Fibroblast of pulmonary artery (primary cell): ENCODE results near the gene TRAFD1.

Experiments
- DNase-seq: peaks from one replicate; pipeline ENCODE4 v3.0.0-alpha.2; 2010; ENCODE audit warnings: low read depth
- H3K4me3 ChIP-seq: replicated peaks from 2 replicates; pipeline ENCODE4 v1.5.1; 2011; ENCODE audit warnings: low read depth, mild to moderate bottlenecking, control low read depth, low read length, moderate library complexity
- TF ChIP-seq, protein P1 (sequence below): IDR thresholded peaks from 2 replicates; pipeline ENCODE4 v1.5.1; 2011; ENCODE audit warnings: mild to moderate bottlenecking, control low read depth, low read length, inconsistent platforms; ENCODE audit errors: missing control alignments

TRAFD1 gene

DNA sequence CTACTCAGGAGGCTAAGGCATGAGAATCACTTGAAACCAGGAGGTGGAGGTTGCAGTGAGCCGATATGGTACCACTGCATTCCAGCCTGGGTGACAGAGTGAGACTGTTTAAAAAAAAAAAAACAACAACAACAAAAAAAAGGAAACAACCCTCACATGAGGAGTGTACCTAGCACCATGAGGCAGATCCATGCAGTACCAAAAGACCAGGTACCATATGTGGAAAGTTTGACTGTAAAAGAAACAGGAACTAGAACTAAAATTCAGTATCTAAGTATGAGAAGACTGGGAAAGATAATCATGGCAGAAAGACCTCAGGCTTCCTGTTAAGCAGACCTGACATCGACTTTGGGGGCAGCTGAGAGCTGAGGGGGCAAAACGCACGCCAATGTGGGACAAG, 55.1 kb downstream of the TRAFD1 start:
- no peak overlapping the region for H3K4me3 ChIP-seq
- no peak for DNase-seq
- TF ChIP-seq, protein P1, sequence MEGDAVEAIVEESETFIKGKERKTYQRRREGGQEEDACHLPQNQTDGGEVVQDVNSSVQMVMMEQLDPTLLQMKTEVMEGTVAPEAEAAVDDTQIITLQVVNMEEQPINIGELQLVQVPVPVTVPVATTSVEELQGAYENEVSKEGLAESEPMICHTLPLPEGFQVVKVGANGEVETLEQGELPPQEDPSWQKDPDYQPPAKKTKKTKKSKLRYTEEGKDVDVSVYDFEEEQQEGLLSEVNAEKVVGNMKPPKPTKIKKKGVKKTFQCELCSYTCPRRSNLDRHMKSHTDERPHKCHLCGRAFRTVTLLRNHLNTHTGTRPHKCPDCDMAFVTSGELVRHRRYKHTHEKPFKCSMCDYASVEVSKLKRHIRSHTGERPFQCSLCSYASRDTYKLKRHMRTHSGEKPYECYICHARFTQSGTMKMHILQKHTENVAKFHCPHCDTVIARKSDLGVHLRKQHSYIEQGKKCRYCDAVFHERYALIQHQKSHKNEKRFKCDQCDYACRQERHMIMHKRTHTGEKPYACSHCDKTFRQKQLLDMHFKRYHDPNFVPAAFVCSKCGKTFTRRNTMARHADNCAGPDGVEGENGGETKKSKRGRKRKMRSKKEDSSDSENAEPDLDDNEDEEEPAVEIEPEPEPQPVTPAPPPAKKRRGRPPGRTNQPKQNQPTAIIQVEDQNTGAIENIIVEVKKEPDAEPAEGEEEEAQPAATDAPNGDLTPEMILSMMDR, result no peak

DNA sequence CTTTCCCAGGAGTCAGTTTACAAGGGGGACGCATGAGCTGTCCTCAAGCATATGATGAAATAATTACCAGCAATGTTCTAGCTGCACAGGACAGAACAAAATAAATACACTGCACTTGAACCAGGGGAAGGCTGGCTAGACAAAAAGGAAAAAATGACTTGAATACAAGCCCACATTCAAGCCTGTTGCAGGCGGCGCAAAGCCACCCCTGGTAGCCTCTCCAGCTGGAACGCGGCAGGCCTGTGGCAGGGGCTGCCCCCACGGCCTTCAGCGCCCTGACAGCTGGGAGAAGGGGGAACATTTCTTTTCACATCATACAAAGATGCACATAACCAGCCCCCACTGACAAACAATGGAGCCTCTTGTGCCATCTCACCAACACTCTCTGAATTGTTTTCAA, 57.1 kb downstream of the TRAFD1 start:
- TF ChIP-seq, protein P1, result no peak
- peak; percentile 75 for DNase-seq
- no peak overlapping the region for H3K4me3 ChIP-seq

DNA sequence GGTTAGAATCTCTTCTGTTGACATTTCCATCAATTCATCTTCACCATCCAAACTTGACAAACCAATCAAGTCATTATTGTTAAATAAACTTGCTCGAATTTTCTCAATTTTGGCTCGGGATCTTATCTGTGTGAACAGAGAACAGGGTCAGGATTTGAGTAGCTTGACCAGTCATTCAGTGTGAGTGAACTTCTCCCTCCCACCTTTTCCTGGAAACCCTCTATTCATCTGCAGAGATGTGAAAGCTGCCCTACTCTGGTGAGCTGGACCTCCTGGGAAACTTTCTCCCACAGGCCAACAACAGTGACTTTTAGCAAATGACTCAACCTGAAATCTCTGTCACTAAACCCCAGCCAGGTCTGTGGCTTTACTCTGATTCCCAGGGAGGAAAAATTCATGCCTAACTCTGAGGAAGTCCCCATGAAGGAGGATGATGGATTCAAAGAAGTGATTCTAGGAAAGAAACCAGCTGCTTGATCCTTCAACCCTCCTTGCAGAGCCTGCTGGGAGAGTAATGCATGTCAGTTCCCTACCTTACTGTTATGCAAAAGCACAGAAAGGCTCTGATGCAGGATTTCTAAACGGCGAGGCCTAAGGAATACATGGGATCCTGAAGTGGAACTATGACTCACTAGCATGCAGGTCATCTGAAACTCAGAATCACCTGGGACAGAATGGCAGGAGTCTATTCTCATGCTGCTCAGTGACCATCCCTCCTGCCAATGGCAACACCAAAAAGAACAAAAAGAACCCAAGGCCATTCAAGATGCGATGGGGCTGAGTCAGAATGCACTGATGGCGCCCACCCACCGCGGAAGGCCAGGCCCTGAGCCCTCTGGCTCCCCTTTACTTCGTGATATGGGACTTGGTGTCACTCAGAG, 58.0 kb downstream of the TRAFD1 start:
- TF ChIP-seq, protein P1, result no peak
- H3K4me3 ChIP-seq, result no peak overlapping the region
- peak; percentile 76 for DNase-seq

DNA sequence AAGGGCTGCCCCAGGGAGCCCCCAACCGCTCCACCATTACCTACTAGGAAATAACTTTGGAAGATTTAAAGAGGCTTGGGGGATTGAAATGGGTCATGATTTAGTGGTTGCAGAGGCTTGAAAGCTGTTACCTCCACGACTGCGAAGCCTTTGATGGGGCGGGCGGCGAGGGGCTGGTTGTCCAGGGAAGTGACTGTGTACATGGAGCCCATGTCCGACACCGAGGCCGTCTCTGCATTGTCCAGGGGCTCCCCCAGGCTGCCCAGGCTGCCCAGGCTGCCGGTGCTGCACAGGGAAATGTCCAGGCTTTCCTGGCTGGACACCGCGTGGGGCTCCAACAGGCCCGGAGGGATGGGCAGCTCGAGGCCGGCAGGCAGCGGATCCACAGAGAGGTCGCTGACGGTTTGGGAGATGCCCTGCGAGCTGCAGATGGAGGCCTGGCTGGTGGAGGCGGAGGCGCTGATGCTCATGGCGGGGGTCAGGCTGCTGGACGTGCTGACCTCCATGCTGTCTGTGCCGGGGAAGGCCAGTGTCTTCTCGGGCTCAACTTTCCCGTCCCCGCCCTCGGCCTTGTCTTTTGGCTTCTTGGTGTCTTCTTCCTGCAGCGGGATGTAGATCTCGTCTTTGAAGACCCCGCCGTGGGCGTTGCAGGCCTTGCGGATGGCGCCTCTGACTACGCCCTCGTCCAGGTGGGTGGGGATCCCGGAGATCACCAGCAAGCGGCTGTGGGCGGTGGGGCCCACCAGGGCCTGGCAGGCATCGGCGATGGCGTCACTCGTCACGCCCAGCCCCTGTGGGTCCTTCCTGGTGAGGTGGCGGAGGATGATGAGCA, 58.9 kb downstream of the TRAFD1 start:
- no peak for DNase-seq
- TF ChIP-seq, protein P1, result no peak
- H3K4me3 ChIP-seq, result no peak overlapping the region

GRCh38 chr12:112185093-112185923, 59.9 kb downstream of the TRAFD1 start:
- TF ChIP-seq, protein P1, result no peak
- DNase-seq, result no peak
- no peak overlapping the region for H3K4me3 ChIP-seq

DNA sequence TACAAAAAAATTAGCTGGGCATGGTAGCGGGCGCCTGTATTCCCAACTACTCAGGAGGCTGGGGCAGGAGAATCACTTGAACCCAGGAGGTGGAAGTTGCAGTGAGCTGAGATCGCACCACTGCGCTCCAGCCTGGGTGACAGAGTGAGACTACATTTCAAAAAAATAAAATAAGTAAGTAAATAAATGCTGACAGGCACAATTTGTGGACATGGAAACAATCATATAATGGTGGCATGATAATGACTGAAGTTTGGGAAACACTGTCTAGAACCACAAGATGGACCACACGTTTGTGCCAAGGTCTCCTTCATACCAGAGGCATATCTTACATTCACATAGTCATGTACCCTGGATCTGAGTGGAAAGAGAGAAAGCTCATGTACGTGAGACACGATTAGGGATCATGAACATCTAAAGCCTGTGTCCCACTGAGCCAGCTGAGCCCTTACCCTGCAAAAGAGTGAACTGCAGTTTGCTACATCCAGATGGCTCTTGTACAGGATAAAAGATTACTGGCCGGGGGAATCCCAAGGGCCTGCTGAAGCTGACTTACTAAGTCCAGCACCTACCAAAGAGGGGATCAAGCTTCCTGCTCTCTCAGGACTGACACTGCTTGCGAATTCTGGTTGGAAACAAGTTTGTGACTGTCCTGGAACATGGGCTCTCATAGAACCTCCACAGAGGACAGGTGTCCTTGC, 62.9 kb downstream of the TRAFD1 start:
- DNase-seq, result no peak
- TF ChIP-seq, protein P1, result no peak
- no peak overlapping the region for H3K4me3 ChIP-seq
